IMR-90 (cell line): ENCODE data around the gene HAAO. TPM values are rescaled to one million over a fixed set of nuclear protein-coding genes. Genes with fewer than 3 reads are reported as not detected.

Source experiments
- ATAC-seq: fragments of 200-7000 bp; cut with Tn5 transposase; 2 replicates; pipeline ENCODE4 v1.9.1; 2020; ENCODE audit warnings: low read depth, mild to moderate bottlenecking, moderate library complexity
- BruUV-seq: library from RNA; stranded (reverse); fragments of 400-500 nt; replicated peaks from 2 replicates; lab custom pipeline; 2021; lab: Mats Ljungman, UMichigan
- CTCF ChIA-PET: fragments of 300-600 bp; formaldehyde crosslinking; extraction: SDS; loops from one replicate; lab custom pipeline; 2021; ENCODE audit warnings: antibody characterized with exemption; lab: Yijun Ruan, JAX
- POLR2A ChIA-PET: fragments of 300-600 bp; sonication (Branson Sonifier 250); formaldehyde crosslinking; loops from one replicate; lab custom pipeline; 2022; ENCODE audit warnings: antibody characterized with exemption; ENCODE audit not compliant: unreplicated experiment; lab: Charles Lee
- DNase-seq: peaks from one replicate; pipeline ENCODE4 v3.0.0; 2013
- H2AFZ ChIP-seq: replicated peaks from 2 replicates; pipeline ENCODE3; 2013; ENCODE audit warnings: low read length, mild to moderate bottlenecking; ENCODE audit not compliant: poor library complexity
- H2AK5ac ChIP-seq: 2 replicates; pipeline ENCODE4 v1.6.1; 2013; ENCODE audit warnings: low read depth, low read length, inconsistent platforms
- H2AK9ac ChIP-seq: replicated peaks from 2 replicates; pipeline ENCODE3; 2013; ENCODE audit warnings: mild to moderate bottlenecking, low read depth, low read length, moderate library complexity; ENCODE audit not compliant: poor library complexity
- H2BK120ac ChIP-seq: 2 replicates; pipeline ENCODE4 v1.6.1; 2013; ENCODE audit warnings: low read depth, low read length, inconsistent platforms
- H2BK15ac ChIP-seq: 3 replicates; pipeline ENCODE4 v1.6.1; 2013; ENCODE audit warnings: low read depth, low read length, inconsistent platforms
- H2BK20ac ChIP-seq: 2 replicates; pipeline ENCODE4 v1.6.1; 2013; ENCODE audit warnings: low read depth, mild to moderate bottlenecking, inconsistent platforms, low read length, moderate library complexity
- H2BK5ac ChIP-seq: 2 replicates; pipeline ENCODE4 v1.6.1; 2013; ENCODE audit warnings: mild to moderate bottlenecking, low read depth, low read length, inconsistent platforms; ENCODE audit not compliant: poor library complexity, severe bottlenecking
- H3K14ac ChIP-seq: replicated peaks from 2 replicates; pipeline ENCODE4 v1.6.1; 2013; ENCODE audit warnings: low read depth, low read length, inconsistent platforms
- H3K18ac ChIP-seq: 2 replicates; pipeline ENCODE4 v1.6.1; 2013; ENCODE audit warnings: low read depth, low read length, control low read depth
- H3K23ac ChIP-seq: 2 replicates; pipeline ENCODE4 v1.6.1; 2013; ENCODE audit warnings: low read depth, low read length, inconsistent platforms
- H3K27ac ChIP-seq: 2 replicates; pipeline ENCODE4 v1.5.1; 2013; ENCODE audit warnings: mild to moderate bottlenecking, control low read depth, low read length; ENCODE audit not compliant: insufficient read depth
- H3K27me3 ChIP-seq: 2 replicates; pipeline ENCODE4 v1.6.1; 2013; ENCODE audit warnings: low read length; ENCODE audit not compliant: control insufficient read depth, insufficient read depth
- H3K36me3 ChIP-seq: 2 replicates; pipeline ENCODE4 v1.6.1; 2013; ENCODE audit warnings: low read length, mixed read lengths; ENCODE audit not compliant: control insufficient read depth, insufficient read depth
- H3K4ac ChIP-seq: 2 replicates; pipeline ENCODE4 v1.6.1; 2013; ENCODE audit warnings: low read depth, low read length, inconsistent platforms
- H3K4me1 ChIP-seq: 2 replicates; pipeline ENCODE4 v1.6.1; 2013; ENCODE audit warnings: low read length, mixed read lengths; ENCODE audit not compliant: control insufficient read depth, insufficient read depth
- H3K4me2 ChIP-seq: 2 replicates; pipeline ENCODE4 v1.6.1; 2013; ENCODE audit warnings: low read depth, mild to moderate bottlenecking, control low read depth, low read length, moderate library complexity
- H3K4me3 ChIP-seq: 2 replicates; pipeline ENCODE4 v1.5.1; 2013; ENCODE audit warnings: low read depth, mild to moderate bottlenecking, control low read depth, low read length, moderate library complexity; ENCODE audit not compliant: insufficient read depth
- H3K56ac ChIP-seq: 2 replicates; pipeline ENCODE4 v1.6.1; 2013; ENCODE audit warnings: low read length, inconsistent platforms; ENCODE audit not compliant: insufficient read depth; ENCODE audit errors: extremely low read depth
- H3K79me1 ChIP-seq, 2 experiments: 2 replicates each; pipeline ENCODE4 v1.6.1; 2013; ENCODE audit warnings: low read length in 2 of 2, inconsistent platforms in 1 of 2, low read depth in 1 of 2
- H3K9ac ChIP-seq: 2 replicates; pipeline ENCODE4 v1.6.1; 2013; ENCODE audit warnings: low read depth, low read length, control low read depth
- H3K9me1 ChIP-seq: 2 replicates; pipeline ENCODE4 v1.6.1; 2013; ENCODE audit warnings: low read length, inconsistent platforms; ENCODE audit not compliant: insufficient read depth
- H3K9me3 ChIP-seq: 2 replicates; pipeline ENCODE4 v1.6.1; 2013; ENCODE audit warnings: low read length; ENCODE audit not compliant: control insufficient read depth, insufficient read depth
- H4K20me1 ChIP-seq: 2 replicates; pipeline ENCODE4 v1.6.1; 2013; ENCODE audit warnings: low read length, inconsistent platforms; ENCODE audit not compliant: insufficient read depth
- H4K5ac ChIP-seq: 2 replicates; pipeline ENCODE4 v1.6.1; 2013; ENCODE audit warnings: mild to moderate bottlenecking, low read depth, low read length, control low read depth
- H4K8ac ChIP-seq, 2 experiments: 2 replicates each; pipeline ENCODE4 v1.6.1; 2013; ENCODE audit warnings: low read depth in 2 of 2, low read length in 2 of 2, control low read depth in 1 of 2, inconsistent platforms in 1 of 2
- H4K91ac ChIP-seq: 2 replicates; pipeline ENCODE4 v1.6.1; 2013; ENCODE audit warnings: low read depth, low read length, inconsistent platforms; ENCODE audit not compliant: insufficient read depth
- CEBPB ChIP-seq: IDR thresholded peaks from 2 replicates; pipeline ENCODE4 v1.6.1; 2012; ENCODE audit warnings: low read depth, low read length, improper control_type of control experiment
- MAFK ChIP-seq: IDR thresholded peaks from 2 replicates; pipeline ENCODE4 v1.6.1; 2012; ENCODE audit warnings: low read depth, low read length, improper control_type of control experiment
- MAZ ChIP-seq: IDR thresholded peaks from 2 replicates; pipeline ENCODE4 v1.6.1; 2012; ENCODE audit warnings: low read depth, mild to moderate bottlenecking, low read length, improper control_type of control experiment, moderate library complexity, borderline replicate concordance
- MXI1 ChIP-seq: IDR thresholded peaks from 2 replicates; pipeline ENCODE4 v1.6.1; 2012; ENCODE audit warnings: low read depth, mild to moderate bottlenecking, low read length, moderate library complexity, borderline replicate concordance
- NFE2L2 ChIP-seq: fragments of 150-350 bp; IDR thresholded peaks from 2 replicates; pipeline ENCODE4 v1.6.1; 2016; ENCODE audit warnings: low read depth, mild to moderate bottlenecking, low read length
- RCOR1 ChIP-seq: IDR thresholded peaks from 2 replicates; pipeline ENCODE4 v1.6.1; 2012; ENCODE audit warnings: mild to moderate bottlenecking, low read length, improper control_type of control experiment; ENCODE audit not compliant: insufficient replicate concordance
- dilution Hi-C: fragments of 300-500 bp; cut with HindIII; formaldehyde crosslinking; loops from one replicate; pipeline ENCODE4 v1.14.3; 2018; ENCODE audit warnings: low sequenced_read_pairs; ENCODE audit not compliant: unreplicated experiment
- in situ Hi-C: fragments of 300-500 bp; cut with MboI; formaldehyde crosslinking; loops from 3 replicates; pipeline ENCODE4 v1.14.3; 2019; ENCODE audit warnings: low sequenced_read_pairs, inconsistent platforms, mixed read lengths
- intact Hi-C: fragments of 100-400 bp; cut with micrococcal nuclease; formaldehyde crosslinking; loops from 2 replicates; pipeline ENCODE4 v1.10.0; 2022
- polyA plus RNA-seq, 3 experiments: library from polyadenylated mRNA; depleted of rRNA; stranded (reverse); fragments of >200 nt; gene quantifications; 2 replicates each; pipeline ENCODE4 v1.2.3, GENCODE V29; 2012; ENCODE audit warnings: low replicate concordance in 1 of 3
- total RNA-seq: library from RNA; depleted of rRNA; stranded (reverse); fragments of >200 nt; gene quantifications from 2 replicates; pipeline ENCODE4 v1.2.3, GENCODE V29; 2012
- TF ChIP-seq, protein P1 (sequence below): conservative IDR thresholded peaks from 2 replicates; pipeline ENCODE4 v1.5.1; 2012; ENCODE audit warnings: mild to moderate bottlenecking, low read depth, low read length, improper control_type of control experiment

Gene HAAO
- total and polyA plus RNA-seq, 2 of the 4 experiments (the other 2 are of a cell fraction): 0.05 to 0.18 TPM

DNA sequence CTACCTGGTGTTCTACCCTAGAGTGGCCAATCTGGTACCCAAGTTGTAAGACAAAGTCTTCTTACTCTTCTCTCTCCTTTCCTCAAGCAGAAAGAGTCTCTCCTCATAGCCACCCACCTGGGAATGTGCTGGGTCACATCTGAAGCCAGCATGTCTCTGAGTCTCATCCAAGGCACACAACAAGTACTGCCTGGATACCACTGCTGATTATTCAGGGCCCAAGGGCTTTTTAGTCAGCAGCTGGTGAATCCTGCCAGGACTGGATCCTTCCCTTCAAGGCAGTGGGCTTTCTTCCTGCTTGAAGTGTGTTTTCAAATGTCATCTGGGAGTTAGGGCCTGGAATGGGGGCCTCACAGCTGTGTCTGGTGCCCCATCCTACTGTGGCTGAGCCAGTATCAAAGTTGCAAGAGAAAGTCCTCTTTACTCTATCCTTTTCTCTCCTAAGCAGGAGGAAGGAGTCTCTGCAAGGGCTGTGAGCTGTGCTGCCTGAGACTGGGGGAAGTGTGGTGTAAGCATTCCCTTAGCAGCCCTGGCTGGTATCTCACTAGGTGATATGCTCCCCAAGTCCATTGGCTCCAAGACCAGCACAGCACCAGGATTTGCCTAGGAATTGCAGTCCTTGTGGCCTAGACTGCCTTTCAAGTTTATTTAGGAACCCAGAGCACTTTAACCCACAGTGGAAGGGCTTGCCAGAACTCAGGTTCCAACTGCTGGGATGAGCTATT is 55.6 kb downstream of the HAAO start:
- H3K14ac ChIP-seq: no peak overlapping the region
- H2BK120ac ChIP-seq: no peak overlapping the region
- no peaks in the 10 kb centered on the region for H3K27me3 ChIP-seq
- no peak overlapping the region for H3K4me3 ChIP-seq
- H2AK5ac ChIP-seq: no peak overlapping the region
- no peak overlapping the region for H2BK20ac ChIP-seq
- H3K27ac ChIP-seq: no peak overlapping the region
- H3K36me3 ChIP-seq: peaks cover 3% of the 10 kb centered on the region; the same call in 1 of the 2 replicates
- BruUV-seq: no TSS peak
- ChIA-PET CTCF (no interaction called here), POLR2A (no interaction called here)
- in situ Hi-C loops (no loop called here), dilution Hi-C loops (no loop called here), intact Hi-C loops (no loop called here)
- no peak overlapping the region for H3K4me2 ChIP-seq
- ATAC-seq (no peak), DNase-seq (no peak)
- no peaks in the 10 kb centered on the region for H3K9me3 ChIP-seq
- no peak overlapping the region for H4K5ac ChIP-seq
- no peak overlapping the region for H4K91ac ChIP-seq
- H2AK9ac ChIP-seq: no peak overlapping the region
- no peak overlapping the region for H2AFZ ChIP-seq
- no peaks in the 10 kb centered on the region for H3K4me1 ChIP-seq
- H4K8ac ChIP-seq: no peak overlapping the region
- TF ChIP-seq, protein P1, sequence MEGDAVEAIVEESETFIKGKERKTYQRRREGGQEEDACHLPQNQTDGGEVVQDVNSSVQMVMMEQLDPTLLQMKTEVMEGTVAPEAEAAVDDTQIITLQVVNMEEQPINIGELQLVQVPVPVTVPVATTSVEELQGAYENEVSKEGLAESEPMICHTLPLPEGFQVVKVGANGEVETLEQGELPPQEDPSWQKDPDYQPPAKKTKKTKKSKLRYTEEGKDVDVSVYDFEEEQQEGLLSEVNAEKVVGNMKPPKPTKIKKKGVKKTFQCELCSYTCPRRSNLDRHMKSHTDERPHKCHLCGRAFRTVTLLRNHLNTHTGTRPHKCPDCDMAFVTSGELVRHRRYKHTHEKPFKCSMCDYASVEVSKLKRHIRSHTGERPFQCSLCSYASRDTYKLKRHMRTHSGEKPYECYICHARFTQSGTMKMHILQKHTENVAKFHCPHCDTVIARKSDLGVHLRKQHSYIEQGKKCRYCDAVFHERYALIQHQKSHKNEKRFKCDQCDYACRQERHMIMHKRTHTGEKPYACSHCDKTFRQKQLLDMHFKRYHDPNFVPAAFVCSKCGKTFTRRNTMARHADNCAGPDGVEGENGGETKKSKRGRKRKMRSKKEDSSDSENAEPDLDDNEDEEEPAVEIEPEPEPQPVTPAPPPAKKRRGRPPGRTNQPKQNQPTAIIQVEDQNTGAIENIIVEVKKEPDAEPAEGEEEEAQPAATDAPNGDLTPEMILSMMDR: no peak
- no peak for TF ChIP-seq RCOR1
- TF ChIP-seq MAFK: no peak
- TF ChIP-seq CEBPB: no peak
- no peak for TF ChIP-seq MAZ
- TF ChIP-seq MXI1: no peak
- TF ChIP-seq NFE2L2: no peak
- H3K4ac ChIP-seq: no peak overlapping the region
- no peak overlapping the region for H3K56ac ChIP-seq
- no peak overlapping the region for H2BK15ac ChIP-seq
- H4K20me1 ChIP-seq: no peaks in the 10 kb centered on the region
- no peak overlapping the region for H3K18ac ChIP-seq
- H3K23ac ChIP-seq: no peak overlapping the region
- H2BK5ac ChIP-seq: no peak overlapping the region
- no peak overlapping the region for H3K9ac ChIP-seq
- H3K9me1 ChIP-seq: no peaks in the 10 kb centered on the region
- H3K79me1 ChIP-seq: no peaks in the 10 kb centered on the region
